ENCODE data around the gene BCL2.

BCL2 gene

GRCh38 chr18:63120620-63121019 lies 198.9 kb downstream of the BCL2 start:
- TF ChIP-seq Cebpa-rat (IDR thresholded peaks at IDR 0.05): no peak
- no peak overlapping the region for H3K9ac ChIP-seq
- no peaks in the 10 kb centered on the region for H4K20me1 ChIP-seq
- no peak overlapping the region for H3K27ac ChIP-seq
- no peaks in the 10 kb centered on the region for H3K27me3 ChIP-seq
- peaks cover 68% of the 10 kb centered on the region for H3K4me1 ChIP-seq
- H3K36me3 ChIP-seq: peaks cover 12% of the 10 kb centered on the region; the same call in 1 of the 2 replicates
- H3K4me3 ChIP-seq: no peak overlapping the region
- H3K4me2 ChIP-seq: peak overlapping the region; percentile 33; the same call in 1 of the 2 replicates
- H3K9me3 ChIP-seq: peaks cover 19% of the 10 kb centered on the region

- Histone ChIP-seq H3K4me2 (peak overlapping the region; percentile 47), H3K36me3 (peaks cover 12% of the 10 kb centered on the region; the same call in 1 of the 2 replicates), H3K9ac (no peak overlapping the region), H3K9me3 (peaks cover 19% of the 10 kb centered on the region), H3K4me3 (no peak overlapping the region), H3K27ac (0 out of 2 replicates have a peak overlapping the region, but pooled peaks have one; percentile 1), H4K20me1 (no peaks in the 10 kb centered on the region), H3K27me3 (no peaks in the 10 kb centered on the region), H3K4me1 (peaks cover 65% of the 10 kb centered on the region)
- no peak for TF ChIP-seq Cebpa-rat (IDR thresholded peaks at IDR 0.05)
Measured at GRCh38 chr18:63119647-63120046, 199.9 kb downstream of the BCL2 start.

GRCh38 chr18:63113899-63114565 lies 205.5 kb downstream of the BCL2 start:
- Histone ChIP-seq H3K9me3 (peaks cover 39% of the 10 kb centered on the region), H3K27ac (peak overlapping the region; percentile 64), H3K4me2 (peak overlapping the region; percentile 50), H3K27me3 (no peaks in the 10 kb centered on the region), H3K36me3 (peaks cover 7% of the 10 kb centered on the region; the same call in 1 of the 2 replicates), H3K9ac (no peak overlapping the region), H3K4me3 (no peak overlapping the region), H4K20me1 (no peaks in the 10 kb centered on the region), H3K4me1 (peaks cover 88% of the 10 kb centered on the region)
- no peak for TF ChIP-seq Cebpa-rat (IDR thresholded peaks at IDR 0.05)

- H3K9me3 ChIP-seq: peaks cover 39% of the 10 kb centered on the region
- H3K36me3 ChIP-seq: peaks cover 7% of the 10 kb centered on the region; the same call in 1 of the 2 replicates
- H3K27ac ChIP-seq: no peak overlapping the region
- no peak for TF ChIP-seq Cebpa-rat (IDR thresholded peaks at IDR 0.05)
- peaks cover 88% of the 10 kb centered on the region for H3K4me1 ChIP-seq
- H3K4me3 ChIP-seq: peak overlapping the region; percentile 40; the same call in 1 of the 2 replicates
- peak overlapping the region; percentile 41; the same call in 1 of the 2 replicates for H3K4me2 ChIP-seq
- no peaks in the 10 kb centered on the region for H4K20me1 ChIP-seq
- no peaks in the 10 kb centered on the region for H3K27me3 ChIP-seq
- H3K9ac ChIP-seq: no peak overlapping the region
Measured at GRCh38 chr18:63112706-63113105, 206.9 kb downstream of the BCL2 start.

- no peaks in the 10 kb centered on the region for H3K27me3 ChIP-seq
- H4K20me1 ChIP-seq: no peaks in the 10 kb centered on the region
- peaks cover 7% of the 10 kb centered on the region; the same call in 1 of the 2 replicates for H3K36me3 ChIP-seq
- no peak overlapping the region for H3K9ac ChIP-seq
- H3K9me3 ChIP-seq: peaks cover 39% of the 10 kb centered on the region
- H3K27ac ChIP-seq: 0 out of 2 replicates have a peak overlapping the region, but pooled peaks have one; percentile 11
- peaks cover 92% of the 10 kb centered on the region for H3K4me1 ChIP-seq
- no peak for TF ChIP-seq Cebpa-rat (IDR thresholded peaks at IDR 0.05)
- H3K4me3 ChIP-seq: peak overlapping the region; percentile 40; the same call in 1 of the 2 replicates
- H3K4me2 ChIP-seq: peak overlapping the region; percentile 41
Measured at GRCh38 chr18:63111671-63112402, 207.7 kb downstream of the BCL2 start.

GRCh38 chr18:63109802-63110201 lies 209.8 kb downstream of the BCL2 start:
- no peaks in the 10 kb centered on the region for H3K27me3 ChIP-seq
- H3K4me1 ChIP-seq: peaks cover 97% of the 10 kb centered on the region
- H3K9me3 ChIP-seq: peaks cover 39% of the 10 kb centered on the region
- peak overlapping the region; percentile 41; the same call in 1 of the 2 replicates for H3K4me2 ChIP-seq
- H4K20me1 ChIP-seq: no peaks in the 10 kb centered on the region
- H3K4me3 ChIP-seq: no peak overlapping the region
- H3K9ac ChIP-seq: no peak overlapping the region
- H3K36me3 ChIP-seq: peaks cover 7% of the 10 kb centered on the region; the same call in 1 of the 2 replicates
- H3K27ac ChIP-seq: 0 out of 2 replicates have a peak overlapping the region, but pooled peaks have one; percentile 29
- TF ChIP-seq Cebpa-rat (IDR thresholded peaks at IDR 0.05): no peak

- H3K4me2 ChIP-seq: peak overlapping the region; percentile 41
- peaks cover 39% of the 10 kb centered on the region for H3K9me3 ChIP-seq
- H3K27me3 ChIP-seq: no peaks in the 10 kb centered on the region
- TF ChIP-seq Cebpa-rat (IDR thresholded peaks at IDR 0.05): no peak
- no peak overlapping the region for H3K9ac ChIP-seq
- H3K4me3 ChIP-seq: no peak overlapping the region
- H3K4me1 ChIP-seq: peaks cover 97% of the 10 kb centered on the region
- peak overlapping the region; percentile 29 for H3K27ac ChIP-seq
- no peaks in the 10 kb centered on the region for H4K20me1 ChIP-seq
- peaks cover 7% of the 10 kb centered on the region; the same call in 1 of the 2 replicates for H3K36me3 ChIP-seq
Measured at GRCh38 chr18:63109022-63109421, 210.5 kb downstream of the BCL2 start.

- peak overlapping the region; percentile 69 for H3K9ac ChIP-seq
- H3K4me3 ChIP-seq: peak overlapping the region; percentile 45
- H3K36me3 ChIP-seq: peaks cover 5% of the 10 kb centered on the region; the same call in 1 of the 2 replicates
- H3K9me3 ChIP-seq: peaks cover 30% of the 10 kb centered on the region
- H4K20me1 ChIP-seq: no peaks in the 10 kb centered on the region
- TF ChIP-seq Cebpa-rat (IDR thresholded peaks at IDR 0.05): no peak
- H3K4me1 ChIP-seq: peaks cover 97% of the 10 kb centered on the region
- peak overlapping the region; percentile 95 for H3K27ac ChIP-seq
- H3K27me3 ChIP-seq: no peaks in the 10 kb centered on the region
- peak overlapping the region; percentile 98 for H3K4me2 ChIP-seq
Measured at GRCh38 chr18:63107931-63108330, 211.6 kb downstream of the BCL2 start.

- H3K27me3 ChIP-seq: no peaks in the 10 kb centered on the region
- H3K9me3 ChIP-seq: peaks cover 24% of the 10 kb centered on the region
- TF ChIP-seq Cebpa-rat (IDR thresholded peaks at IDR 0.05): no peak
- H3K4me3 ChIP-seq: peak overlapping the region; percentile 45
- peak overlapping the region; percentile 95 for H3K27ac ChIP-seq
- no peaks in the 10 kb centered on the region for H4K20me1 ChIP-seq
- peak overlapping the region; percentile 98 for H3K4me2 ChIP-seq
- H3K36me3 ChIP-seq: no peaks in the 10 kb centered on the region
- peak overlapping the region; percentile 69 for H3K9ac ChIP-seq
- H3K4me1 ChIP-seq: peaks cover 97% of the 10 kb centered on the region
Measured at GRCh38 chr18:63107171-63107845, 212.3 kb downstream of the BCL2 start.
